HG03558 (cell line): ENCODE data around the gene UXS1.

ENCODE experiments used
- ATAC-seq: cut with Tn5 transposase; IDR thresholded peaks from one replicate; pipeline ENCODE4 v1.9.1; 2021; ENCODE audit warnings: moderate number of reproducible peaks; ENCODE audit not compliant: unreplicated experiment; ENCODE audit errors: extremely low read depth

The UXS1 gene

DNA sequence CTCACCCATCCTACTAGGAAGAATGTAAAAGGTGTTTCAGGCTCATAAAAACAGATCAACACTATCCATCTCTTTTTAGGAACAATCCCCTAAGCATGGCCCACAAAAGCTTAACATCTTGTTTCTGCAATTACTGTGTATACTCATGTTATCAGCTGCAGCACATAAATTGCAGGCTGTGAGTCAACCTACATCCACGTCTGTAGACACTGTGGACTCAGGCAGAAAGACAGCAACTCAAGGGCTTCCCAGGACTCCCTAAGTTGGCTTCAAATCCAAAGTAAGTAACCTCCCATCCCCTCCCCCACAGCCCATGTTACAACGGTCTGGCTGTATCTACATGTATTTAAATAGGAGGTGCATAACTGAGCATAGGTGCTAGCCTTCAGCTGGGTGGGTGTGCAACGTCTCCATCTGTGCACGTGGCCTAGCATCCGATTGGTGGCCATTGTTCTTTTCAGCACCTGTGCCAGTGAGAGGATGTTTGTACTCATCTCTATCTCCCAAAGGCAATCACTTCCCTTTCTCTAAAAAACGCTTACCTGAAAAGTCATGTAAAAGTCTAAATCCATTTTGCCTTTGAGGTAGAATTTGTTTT, 30.1 kb downstream of the UXS1 start:
- no peak for ATAC-seq

DNA sequence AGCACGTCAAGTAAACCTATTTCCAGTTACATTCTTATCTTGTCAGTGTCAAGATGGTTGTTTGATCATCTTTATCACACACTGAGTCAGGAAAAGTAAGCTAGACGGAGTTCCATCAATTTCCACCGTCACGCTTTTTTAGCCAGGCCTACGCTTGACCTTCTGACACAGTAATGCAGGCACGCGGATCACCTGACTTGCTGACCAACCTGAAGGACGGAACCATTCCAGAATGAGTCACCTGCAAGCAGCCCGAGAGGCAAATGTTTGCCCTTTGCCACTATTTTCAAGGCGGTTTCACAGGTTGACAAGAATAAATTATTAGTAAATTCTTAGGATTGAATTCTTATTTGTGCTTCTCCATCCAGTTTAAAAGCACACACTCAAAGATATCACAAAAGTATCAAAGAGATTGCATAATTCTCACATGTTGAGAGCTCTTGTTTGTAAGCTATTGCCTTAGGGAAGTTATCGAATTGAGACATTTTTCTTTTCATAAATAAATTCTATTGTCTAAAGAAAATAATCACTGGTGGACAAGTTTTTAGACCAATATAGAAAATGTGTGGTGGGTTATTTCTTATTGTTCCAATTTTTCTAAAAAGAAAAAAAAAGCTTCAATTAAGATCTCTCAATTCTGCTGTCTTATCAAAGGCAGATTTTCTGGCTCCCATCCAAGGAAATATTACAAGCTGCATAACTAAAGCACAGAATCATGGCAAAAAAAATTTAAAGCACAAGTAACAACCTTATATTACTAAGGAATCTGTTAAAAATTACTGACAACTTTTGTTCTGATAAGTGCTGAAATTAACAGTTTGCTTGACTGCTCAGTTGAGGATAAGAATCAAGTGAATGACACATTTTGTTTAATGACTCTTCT, 31.9 kb downstream of the UXS1 start:
- ATAC-seq: no peak

DNA sequence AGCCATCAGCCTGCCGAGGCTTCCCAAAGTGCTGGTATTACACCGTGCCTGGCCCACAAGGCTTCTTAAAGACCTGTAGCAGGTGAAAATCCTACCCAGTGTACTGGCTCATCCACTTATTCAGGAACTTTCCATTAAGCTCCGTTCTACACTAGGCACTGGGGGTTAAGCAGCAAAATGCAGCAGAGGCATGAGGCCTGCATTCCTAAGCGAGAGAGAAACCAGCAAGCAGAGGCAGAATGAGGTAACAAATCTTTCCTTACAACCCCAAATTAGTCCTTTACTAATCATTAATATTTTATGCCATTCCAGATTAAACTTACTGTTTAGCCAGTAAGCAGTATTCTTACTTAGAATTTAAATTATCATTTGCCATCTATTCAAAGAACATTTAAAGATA, 32.8 kb downstream of the UXS1 start:
- no peak for ATAC-seq

DNA sequence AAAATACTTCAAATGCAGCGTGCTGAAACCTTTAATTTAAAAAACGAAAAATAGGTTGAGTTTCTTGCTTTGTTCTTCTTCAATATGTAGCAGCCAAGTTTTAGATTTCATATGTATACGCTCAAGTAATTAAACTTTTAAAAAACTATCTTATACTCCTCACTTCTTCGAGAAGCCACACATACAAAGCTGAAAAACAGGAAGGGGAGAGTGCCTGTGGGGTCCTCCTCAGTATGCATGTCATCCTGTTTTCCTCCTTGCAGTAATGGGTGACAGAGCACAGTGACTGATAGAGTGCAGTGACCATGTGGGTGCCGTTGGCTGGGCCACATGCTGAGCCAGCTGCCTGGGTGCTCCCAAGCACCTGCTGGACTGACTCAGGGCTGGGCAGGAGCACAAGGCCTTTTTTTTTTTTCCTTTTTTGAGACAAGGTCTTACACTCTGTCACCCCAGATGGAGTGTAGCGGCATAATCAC, 33.3 kb downstream of the UXS1 start:
- ATAC-seq: no peak

DNA sequence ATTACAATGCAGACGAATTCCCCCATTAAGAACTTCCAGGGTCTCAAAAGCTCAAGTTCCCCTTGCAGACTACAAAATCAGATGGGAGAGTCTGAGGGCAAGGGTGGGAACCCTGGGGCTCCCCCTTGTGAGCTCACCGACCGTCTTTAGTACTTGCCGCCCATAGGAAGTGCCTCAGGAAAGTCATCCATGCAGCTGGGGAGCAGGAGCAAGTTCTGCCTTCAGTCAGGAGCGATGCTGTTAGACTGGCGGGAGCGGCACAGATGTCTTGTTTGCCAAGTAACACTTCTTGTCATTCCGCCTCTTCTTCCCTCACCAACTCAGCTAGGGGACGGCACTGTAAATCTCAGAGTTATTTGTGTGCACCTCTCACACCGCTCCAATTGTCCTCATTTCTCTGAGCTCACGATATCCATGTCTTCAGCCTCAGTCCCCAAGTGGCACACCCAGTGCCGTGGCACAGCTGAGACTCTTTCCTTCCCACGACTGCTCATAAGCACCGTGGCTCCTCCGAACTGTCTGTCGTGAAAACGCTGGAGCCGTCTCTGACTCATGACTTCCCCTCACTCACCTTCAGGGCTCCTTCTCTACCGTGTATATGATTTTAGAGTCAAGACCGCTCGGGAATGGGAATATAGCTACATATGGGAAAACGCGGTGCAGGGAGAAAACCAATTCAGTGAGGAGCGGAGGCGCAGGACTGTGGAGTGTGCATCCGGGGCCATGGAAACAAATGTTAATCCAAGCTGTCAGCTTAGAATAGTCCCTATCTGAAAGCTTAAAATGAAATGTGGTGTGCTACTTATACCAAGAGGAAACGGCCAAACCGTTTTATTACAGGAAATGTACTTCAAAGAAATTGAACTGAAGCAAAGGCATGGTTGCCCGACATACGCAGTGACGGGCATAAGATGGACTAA, 34.0 kb downstream of the UXS1 start:
- ATAC-seq: no peak

DNA sequence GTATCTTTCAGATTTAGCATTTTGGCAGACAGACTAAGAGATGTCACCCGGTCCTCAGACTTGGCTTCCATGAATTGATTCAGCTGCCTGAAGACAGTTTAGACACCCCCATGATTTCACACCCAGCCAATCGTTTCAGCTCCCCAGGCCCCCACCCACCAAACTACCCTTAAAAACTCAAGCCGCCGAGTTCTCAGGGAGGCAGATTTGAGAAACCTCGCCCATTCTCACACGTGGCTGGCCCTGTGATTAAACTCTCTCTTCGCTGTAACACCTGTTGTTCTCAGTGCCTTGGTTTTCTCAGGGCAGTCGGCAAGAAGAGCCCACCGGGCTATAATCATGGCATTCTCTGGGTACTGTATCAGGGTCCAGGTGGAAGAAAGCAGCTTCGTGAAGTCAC, 35.2 kb downstream of the UXS1 start:
- ATAC-seq: no peak

DNA sequence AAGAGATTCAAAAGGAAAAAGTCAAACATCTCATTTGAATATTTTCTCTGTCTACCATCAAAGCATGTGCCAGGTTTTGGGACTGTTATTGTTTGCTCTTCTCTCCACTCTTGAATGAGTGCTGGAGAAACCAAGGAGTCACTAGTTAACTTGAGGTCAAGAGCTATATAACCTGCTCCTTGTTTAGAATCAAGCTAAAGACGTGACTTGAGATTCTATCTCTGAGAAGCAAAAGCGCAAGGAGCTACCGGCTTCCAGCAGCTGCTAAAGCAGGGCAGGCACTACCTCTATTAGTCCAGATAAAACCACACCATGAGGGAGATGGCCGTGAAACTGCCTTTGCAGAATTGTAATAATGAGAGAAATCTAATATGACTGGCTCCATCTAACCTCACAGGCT, 36.0 kb downstream of the UXS1 start:
- no peak for ATAC-seq

DNA sequence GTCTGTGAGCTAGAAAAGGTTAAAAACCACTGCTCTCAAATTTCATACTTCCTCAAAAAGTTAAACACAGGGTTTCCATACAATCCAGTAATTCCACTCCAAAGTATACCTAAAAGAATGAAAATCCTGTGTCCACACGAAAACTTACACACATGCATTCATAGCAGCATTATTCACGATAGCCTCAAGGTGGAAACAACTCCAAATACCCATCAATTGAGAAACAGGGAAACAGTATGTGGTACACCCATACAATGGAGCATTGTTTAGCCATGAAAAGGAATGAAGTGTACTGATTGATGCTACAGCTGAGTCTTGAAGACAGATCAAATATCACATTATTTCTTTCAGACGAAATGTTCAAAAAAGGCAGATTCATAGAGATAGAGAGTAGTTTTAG, 36.7 kb downstream of the UXS1 start:
- no peak for ATAC-seq

DNA sequence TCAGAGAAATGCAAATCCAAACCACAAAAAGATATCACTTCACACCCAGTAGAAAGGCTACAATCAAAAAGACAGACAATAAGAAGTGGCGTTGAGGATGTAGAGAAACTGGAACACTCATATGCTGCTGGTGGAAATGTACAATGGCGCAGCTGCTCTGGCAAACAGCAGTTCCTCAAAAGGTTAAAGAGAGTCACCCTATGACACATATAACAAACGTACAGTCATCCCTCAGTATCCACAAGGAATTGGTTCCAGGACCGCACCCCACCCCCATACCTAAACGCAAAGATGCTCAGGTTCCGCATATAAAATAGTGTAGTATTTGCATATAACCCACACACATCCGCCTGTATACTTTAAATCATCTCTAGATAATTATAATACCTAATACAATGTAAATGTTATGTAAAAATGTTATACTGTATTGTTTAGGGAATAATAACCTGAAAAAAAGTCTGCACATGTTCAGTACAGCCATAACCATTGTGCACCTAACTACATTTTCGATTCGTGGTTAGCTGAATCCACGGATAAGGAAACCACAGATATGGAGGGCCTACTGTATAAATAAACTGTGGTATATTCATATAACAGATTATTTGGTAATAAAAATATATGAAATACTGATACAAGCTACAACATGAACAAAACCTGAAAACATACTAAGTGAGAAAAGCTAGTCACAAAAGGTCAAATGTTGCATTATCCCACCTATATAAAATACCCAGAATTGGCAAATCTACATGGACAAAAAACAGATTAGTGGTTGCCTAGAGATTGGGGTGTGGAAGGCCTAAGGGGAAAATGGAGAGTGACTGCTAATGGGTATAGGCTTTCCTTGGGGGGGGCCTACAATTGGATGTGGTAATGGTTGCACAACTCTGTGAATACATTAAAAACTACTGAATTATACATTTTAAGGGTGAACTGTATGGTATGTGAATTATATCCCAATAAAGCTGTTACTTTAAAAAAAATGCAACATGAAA, 37.5 kb downstream of the UXS1 start:
- ATAC-seq: no peak

DNA sequence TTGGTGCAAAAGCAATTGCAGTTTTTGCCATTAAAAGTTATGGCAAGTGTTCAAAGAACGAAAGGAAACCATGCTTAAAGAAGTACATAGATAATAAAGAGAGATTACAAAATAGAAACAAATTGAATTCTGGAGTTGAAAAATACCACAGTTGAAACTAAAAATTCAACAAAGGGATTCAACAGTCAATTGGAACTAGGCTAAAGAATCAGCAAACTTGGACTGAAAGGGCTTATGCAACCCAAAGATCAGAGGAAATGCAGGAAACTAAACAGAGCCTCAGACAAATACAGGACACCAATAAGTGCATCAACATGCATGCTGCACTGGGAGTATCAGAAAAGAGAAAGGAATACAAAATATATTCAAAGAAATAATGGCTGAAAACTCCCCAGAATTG, 40.3 kb downstream of the UXS1 start:
- no peak for ATAC-seq

DNA sequence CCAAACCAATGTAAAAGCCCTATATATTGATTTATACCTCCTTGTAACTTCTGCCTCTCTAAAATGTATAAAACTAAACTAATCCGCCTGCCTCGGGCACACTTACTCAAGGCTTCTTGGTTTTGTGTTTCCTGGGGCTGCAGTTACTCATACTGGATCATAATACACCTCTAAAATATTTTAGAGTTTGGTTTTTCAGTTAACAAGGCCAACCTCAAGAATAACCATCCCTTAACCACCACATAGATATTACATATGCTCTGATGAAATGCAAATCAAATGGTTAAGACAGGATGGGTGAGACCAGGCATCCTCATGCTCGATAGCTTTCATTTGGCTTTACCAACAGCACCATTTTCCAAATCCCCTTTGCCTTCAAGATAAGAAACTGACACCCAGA, 46.4 kb downstream of the UXS1 start:
- peak; percentile 32 for ATAC-seq

DNA sequence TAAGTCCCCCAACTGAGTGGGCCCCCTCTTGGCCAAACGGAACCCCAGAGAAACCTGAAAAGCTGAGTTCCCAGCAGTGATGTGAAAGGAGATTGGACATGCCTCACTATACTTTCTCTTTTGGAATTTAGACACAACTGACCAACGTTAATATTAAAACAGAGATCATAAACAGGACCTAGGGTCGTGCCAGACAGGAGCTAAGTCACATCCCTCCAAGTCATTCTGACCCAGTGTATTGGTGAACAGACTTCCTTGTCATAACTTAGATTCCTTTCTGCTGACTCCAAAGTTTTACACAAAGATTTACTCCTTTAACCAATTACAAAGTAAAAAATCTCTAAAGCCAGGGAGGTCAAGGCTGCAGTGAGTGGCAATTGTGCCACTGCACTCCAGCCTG, 46.9 kb downstream of the UXS1 start:
- ATAC-seq: no peak

DNA sequence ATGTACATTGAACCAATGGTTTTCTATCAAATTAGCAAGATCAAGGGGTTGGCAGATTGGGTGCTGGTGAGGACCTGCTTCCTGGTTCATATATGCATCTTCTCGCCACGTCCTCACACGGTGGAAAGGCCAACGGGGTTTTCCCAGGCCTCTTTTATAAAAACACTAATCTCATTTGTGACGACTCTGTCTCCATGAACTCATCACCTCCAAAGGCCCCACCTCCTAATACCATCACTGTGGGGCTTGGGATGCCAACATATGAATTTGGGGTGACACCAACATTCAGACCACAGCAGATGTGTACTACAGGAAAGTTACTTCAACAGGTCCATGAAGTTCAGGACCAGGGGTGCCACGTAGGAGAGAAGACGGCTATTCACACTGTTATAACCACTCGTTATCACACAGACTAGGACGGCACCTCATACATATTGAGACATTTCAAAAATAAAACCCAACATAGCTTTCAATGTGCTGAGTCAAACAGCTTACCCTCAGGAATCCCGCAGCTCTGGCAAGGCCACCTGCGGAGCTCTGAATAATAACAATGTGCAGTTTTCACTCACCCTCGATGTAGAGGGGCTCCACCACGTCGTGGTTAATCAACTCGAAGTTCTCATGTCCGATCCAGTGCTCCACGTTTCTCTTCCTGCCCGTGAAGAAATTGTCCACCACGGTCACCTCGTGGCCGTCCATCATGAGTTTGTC, 49.3 kb downstream of the UXS1 start:
- no peak for ATAC-seq

DNA sequence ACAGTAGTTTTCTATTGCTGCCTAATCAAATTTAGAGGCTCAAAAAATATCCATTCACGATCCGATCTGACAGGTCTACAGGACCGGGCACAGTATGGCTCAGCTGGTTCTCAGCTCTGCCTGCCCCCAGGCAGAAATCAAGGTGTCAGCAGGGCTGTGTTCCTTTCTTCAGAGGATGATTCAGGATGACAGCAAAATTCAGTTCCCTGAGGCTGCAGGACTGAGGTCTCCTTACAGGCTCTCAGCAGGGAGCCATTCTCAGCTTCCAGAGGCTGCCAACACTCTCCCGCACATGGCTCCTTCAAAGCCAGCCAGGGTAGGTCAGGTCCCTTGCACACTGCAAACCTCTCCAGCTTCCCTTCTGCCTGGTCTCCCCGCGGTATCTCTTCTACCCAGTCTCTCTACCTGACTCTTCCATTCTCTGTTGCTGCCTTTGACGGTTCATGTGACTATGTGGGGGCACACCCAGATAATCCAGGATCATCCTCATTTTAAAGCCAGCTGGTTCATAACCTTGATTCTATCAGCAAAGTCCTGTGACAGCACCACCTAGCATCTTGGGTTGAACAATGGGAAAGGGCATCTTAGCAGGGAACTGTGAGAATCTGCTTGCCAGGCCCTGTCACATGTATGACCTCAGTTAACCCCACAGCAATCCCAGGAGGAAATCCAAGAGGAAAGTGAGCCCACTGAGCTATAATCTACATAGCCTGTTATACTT, 50.4 kb downstream of the UXS1 start:
- no peak for ATAC-seq

DNA sequence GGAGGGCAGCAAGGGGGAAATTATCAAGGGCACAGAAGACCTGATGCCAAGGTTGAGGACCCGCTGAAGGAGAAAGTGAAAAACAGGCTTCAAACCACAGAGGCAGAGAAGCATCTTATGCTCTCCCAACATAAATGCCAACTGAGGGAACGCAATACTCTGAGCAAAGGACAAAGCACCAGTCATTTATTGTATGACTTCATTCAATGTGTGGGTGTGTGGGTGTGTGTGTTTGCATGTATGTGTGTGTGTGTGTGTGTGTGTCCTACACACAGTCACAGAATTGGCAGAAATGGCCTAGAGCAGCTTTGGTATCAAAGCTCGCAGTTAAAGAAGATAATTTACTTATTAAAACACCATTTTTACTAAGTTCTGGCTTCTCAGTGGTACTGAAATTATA, 51.4 kb downstream of the UXS1 start:
- no peak for ATAC-seq

DNA sequence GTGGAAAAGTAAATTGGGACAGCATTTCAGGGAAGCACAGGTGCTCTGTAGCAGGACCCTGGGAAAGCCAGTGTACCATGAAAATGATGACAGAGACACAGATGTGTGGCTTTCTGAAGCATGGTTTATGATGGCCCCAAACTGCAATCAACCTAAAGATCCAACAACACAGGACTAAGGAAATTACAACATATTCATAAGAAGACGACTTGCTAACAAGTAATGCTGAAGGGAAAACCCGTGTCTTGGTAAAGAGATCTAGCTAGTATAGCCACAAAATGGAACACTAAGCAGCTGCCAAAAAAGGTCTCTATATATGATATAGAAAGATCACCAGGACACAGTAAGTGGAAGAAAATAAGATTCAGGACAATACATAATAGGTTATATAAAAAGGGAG, 53.2 kb downstream of the UXS1 start:
- ATAC-seq: no peak

DNA sequence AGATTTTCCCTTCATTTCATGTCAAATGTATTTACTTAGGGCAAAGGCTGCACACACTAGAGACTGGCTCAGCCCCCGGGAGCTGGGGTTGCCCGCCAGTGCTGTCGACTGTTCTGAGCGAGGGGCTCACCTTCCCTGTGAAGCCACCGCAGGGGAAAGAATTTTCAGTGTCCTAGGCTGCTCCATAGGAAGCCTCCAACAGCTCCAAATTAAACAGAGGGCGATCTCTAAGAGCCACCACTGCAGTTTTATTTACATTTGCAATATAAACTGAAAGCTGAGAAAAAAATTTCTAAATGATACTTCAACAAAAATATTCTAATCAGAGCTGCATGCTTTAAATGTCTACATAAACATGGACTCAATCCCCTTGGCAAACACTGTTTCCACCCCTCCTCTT, 54.0 kb downstream of the UXS1 start:
- no peak for ATAC-seq

DNA sequence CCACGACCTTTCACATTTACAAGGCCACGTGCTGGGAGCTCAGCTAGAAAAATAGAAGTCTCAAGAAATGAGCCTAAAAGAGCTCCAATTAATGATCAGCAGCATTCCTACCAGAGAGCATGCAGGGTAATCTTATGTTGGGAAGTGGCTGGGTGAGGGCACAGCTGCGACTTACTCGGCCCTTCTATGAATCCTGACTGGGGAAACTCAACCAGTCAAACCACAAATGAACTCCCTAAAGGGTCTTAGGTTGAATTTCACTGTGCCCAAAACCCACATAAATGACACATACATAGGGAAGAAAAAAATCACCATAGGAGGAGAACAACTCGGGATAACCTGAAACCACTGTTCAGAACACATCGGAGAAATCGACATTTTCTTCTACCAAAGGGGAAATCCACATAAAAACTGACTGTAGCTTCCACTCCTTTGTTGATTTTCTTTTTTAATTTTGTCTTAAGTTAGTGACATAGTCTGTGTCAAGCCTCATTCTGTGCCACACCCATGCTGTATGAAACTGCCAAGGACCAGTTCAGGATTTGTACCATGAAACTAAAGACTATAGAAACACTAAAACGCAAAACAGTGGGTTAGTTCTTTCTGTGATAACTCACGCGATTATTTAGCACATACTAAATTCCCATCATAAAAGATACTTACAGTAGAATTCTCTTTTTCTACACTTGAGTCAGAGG, 54.7 kb downstream of the UXS1 start:
- ATAC-seq: no peak
